ENCODE data around the gene KCNK3.
A peak's percentile ranks its signal among the peaks of the same experiment; 100 is the strongest.
"Not testable (repeated sequence)": the region's sequence is repeated elsewhere in the genome, so short reads cannot be mapped to it uniquely, and the experiment has no call there.

KCNK3 gene

DNA sequence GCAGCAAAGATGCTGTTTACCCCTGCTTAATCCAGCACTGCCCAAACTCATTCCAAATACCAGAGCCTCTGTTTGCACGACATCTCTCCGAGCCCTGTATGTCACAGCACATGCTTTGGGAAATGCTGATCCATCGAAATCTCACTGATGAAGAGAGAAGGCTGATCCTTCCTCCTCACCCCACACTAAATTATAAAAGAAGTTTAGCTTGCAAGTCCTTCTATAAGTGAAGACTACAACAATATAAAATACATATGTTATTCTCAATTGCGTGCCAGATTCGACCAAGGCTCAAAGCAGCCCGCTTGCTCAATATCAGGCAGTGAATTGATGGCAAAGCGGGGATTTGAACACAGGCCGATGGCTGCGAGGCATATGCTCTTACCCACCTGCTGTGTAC, 40.9 kb downstream of the KCNK3 start:
- DNase-seq = no peak

- DNase-seq = no peak
Observed at GRCh38 chr2:26735097-26735496, 42.6 kb downstream of the KCNK3 start.

DNA sequence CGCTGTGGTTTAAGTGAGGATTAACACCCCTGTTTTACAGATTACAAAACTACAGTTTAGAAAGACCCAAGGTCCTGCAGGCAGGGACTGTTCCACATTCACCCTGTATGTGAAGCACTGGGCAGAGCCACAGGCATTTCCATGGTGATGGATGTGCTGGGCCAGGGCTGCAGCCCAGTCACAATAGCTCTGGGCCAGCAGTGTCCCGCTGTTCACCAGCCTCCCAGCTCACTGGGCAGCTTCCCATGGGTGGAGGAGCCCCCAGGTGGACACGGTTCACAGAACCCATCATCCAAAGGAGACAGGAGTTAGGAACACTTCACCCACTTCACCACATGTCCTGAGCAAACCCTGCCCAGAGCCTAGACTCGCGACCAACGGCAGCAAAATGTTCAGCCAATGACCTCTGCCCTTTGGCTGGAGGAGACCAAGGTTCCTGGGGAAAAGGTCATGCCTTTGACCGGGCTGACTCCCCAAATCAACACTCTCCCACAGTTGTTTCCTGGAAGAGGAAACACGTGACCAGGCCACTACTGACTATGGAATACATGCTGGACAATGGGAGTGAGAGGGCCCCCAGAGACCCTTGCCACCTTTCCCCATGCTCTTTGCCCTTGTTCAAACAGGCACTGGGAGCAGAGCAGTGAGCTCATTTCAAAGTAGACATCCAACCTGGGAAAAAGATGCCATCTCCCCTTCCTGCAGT, 43.5 kb downstream of the KCNK3 start:
- no peak for DNase-seq

GRCh38 chr2:26737221-26737620, 44.7 kb downstream of the KCNK3 start:
- no peak for DNase-seq

DNA sequence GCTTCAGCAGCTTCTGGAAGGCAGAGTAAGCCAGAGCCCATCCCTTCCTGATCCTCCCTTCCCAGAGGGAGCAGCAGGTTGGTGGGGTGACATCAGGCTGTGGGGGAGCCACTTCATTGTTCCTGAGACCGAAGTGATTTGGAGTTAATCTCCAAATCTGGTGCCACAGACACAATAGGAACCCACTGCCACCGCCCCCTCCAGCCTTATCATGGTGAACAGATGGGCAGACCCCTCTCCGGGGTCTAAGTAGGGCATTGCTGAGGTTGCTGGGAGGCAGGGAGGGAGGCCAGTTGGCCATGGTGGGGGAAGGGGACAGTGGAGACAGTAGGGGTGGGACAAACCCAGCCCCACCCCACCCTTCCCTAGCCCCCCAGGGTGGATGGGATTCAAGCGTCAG, 46.0 kb downstream of the KCNK3 start:
- DNase-seq = no peak

DNA sequence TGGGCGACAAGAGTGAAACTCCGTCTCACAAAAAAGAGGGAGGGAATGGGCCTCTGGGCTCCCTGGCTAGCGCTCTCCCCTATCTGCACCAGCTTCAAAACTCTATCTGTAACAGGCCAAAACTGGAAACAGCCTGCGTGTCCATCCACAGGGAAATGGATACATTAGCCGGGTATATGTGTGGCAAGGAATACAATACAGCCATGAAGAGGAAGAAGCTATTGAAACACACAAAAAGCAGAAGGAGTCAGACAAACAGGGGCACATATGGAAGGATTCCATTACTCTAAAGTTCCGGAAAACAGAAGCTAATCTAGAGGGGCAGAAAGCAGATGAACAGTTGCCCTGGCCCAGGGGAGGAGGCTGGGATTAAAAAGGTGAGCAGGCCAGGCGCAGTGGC, 47.0 kb downstream of the KCNK3 start:
- DNase-seq = no peak

- DNase-seq = peak; percentile 41
Observed at GRCh38 chr2:26740346-26740745, 47.8 kb downstream of the KCNK3 start.

GRCh38 chr2:26740890-26741302, 48.4 kb downstream of the KCNK3 start:
- peak; percentile 94 for DNase-seq

- DNase-seq = no peak
Observed at GRCh38 chr2:26742048-26742770, 49.7 kb downstream of the KCNK3 start.

DNA sequence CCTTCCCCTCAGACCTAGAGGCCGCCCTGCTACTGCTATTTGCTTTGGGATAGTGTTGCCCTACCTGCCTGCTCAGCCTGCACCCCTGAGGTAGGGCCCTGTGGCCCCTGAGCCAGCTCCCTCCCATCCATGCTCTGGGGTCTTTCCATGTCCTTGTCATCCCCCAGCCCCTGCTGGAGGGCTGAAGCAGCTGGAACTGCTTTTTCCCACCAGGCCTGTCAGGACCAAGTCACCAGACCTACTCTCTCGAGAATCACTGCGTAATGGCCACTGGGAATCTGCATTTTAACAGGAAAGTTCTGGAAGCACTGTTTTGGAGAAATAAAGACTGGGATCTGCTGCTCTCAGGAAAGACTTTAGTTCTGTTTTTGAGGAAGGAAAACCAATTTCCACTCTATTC, 51.3 kb downstream of the KCNK3 start:
- DNase-seq = no peak

GRCh38 chr2:26744953-26745352, 52.4 kb downstream of the KCNK3 start:
- no peak for DNase-seq

DNA sequence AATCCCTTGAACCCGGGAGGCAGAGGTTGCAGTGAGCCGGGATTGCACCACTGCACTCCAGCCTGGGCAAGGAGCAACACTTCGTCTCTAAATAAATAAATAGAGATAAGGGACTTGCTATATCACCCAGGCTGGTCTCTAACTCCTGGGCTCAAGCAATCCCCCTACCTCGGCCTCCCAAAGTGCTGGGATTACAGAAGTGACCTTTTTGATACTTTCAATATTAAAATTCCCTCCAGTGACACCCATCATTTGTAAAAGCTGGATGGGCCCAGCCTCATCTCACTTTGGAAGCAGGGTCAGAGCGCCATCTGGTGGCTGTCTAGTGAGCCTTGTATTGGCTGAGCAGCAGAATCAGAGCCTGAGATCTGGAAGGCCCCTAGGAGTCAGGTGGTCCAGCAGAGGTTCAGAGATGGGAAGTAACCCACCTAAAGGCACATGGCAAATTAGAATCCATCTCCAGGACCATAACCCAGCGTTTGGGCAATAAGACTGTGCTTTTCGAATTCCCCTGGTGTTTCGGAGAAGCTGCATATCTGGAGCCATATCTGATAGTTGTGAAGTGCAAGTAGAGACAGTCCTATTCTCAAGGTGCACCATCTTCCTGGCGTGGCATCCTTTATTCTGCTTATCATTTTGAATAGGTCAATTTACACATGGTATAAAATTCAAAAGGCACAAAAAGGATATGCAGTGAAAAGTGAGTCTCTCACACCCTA, 53.2 kb downstream of the KCNK3 start:
- DNase-seq = peak; percentile 83

DNA sequence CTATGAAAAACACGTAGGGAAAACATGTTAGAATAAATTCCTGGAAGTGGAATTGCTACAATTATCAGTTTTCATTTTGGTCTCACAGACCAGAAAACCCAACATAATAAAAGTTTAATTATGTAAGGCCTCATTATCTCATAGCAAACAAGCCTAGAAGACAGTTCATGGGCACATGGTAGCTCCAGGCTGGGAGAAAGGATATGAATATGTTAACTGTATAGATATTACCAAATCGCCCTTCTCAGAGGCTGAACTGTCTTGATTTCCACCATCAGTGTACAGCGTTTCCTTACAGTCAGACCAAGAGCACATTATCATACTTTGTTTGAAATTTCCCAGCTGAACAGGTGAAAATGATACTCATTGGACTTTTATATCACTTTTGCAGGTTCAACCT, 54.4 kb downstream of the KCNK3 start:
- no peak for DNase-seq

- not testable (repeated sequence) for DNase-seq
Observed at GRCh38 chr2:26749787-26750420, 57.4 kb downstream of the KCNK3 start.

DNA sequence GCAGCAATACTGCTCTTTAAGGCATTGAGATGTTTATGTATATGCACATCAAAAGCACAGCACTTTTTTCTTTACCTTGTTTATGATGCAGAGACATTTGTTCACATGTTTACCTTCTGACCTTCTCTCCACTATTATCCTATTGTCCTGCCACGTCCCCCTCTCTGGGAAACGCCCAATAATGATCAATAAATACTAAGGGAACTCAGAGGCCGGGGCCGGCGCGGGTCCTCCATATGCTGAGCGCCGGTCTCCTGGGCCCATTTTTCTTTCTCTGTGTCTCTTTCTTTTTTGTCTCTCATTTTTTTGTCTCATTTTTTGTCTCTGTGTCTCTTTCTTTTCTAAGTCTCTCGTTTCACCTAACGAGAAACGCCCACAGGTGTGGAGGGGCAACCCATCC, 57.9 kb downstream of the KCNK3 start:
- not testable (repeated sequence) for DNase-seq

DNA sequence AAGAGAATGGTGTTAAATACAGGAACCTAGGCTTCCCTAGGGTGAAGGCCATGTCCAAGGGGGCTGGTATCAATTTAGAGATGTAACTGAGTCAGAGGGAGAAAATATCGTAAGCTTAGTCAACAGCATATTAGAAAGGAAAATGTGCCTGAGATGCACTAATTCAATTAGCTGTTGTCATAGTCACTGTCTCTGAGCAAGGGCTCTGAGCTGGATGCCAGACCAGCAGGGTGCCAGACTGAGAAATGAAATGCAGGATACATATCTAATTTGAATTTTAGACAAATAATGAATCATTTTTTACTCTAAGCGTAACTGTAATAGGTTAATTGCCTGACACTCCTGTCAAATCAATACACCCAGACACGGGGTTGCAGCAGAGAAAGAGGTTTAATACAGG, 60.1 kb downstream of the KCNK3 start:
- no peak for DNase-seq

- no peak for DNase-seq
Observed at GRCh38 chr2:26754539-26754938, 62.0 kb downstream of the KCNK3 start.

DNA sequence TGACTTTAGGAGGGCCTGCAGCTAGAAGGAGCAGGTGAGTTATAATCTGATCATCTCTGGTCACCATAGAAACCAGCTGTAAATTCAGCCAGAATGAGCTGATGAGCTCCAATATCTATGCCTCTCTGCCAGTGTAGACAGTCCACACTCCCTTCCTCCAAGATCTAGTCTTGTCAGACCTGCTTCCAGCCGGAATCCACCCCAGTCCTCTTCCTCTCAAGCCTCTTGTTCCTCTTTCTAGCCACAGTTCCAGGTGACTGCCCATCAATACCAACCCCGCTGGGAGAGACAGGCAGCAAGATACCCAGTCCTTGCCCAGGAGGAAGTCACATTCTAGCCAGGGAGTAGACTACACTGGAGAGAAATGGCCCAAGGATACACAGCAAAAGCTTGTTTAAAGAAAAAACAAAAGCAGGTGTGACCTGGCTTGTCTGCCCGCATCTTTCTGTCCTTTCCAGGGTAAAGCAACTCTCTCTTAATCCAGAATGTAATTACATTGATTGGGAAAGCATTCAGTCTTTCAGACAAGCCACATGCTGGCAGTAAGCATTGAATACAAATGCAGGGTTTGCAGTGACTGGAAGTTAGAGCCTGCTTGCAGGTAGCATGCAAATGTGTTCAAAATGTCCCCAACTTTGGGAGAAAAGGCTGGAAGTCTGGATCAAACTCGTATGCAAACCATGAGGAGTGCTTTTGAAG, 62.6 kb downstream of the KCNK3 start:
- no peak for DNase-seq

- DNase-seq = no peak
Observed at GRCh38 chr2:26756337-26756736, 63.8 kb downstream of the KCNK3 start.

DNA sequence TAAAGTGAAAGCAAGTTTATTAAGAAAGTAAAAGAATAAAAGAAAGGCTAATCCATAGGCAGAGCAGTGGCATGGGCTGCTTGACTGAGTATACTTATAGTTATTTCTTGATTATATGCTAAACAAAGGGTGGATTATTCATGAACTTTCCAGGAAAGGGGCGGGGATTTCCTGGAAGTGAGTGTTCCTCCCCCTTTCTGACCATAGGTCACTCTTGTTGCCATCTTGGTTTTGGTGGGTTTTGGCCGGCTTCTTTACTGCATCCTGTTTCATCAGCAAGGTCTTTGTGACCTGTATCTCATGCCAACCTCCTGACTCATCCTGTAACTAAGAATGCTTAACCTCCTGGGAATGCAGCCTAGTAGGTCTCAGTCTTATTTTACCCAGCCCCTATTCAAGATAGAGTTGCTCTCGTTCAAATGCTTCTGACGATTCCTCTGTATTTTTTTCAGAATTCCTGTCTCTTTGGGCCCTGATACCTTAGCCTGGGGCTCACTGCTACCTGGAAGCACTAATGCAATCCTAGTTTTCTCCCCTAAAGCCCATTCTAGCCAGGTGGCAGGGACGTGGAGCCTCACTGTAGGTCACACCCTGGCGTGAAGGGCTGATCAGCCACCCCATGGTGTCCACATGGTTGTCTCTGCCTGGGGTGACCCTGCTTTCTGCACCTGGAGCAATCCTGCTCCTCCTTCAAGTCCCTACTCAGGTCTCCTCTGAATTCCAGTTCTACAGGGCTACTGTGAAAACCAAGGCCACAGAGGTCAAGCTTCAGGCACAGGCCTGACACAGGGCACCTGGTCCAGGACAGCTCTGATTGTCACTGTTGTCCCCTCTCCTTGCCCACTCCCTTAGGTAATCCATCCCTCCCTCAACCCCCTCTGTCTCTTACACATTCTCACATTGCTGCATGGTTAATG, 65.6 kb downstream of the KCNK3 start:
- no peak for DNase-seq

GRCh38 chr2:26758790-26759321, 66.3 kb downstream of the KCNK3 start:
- no peak for DNase-seq

Data from NCI-H2171 treated with DMSO at 0.1 percent for 48 hours (cell line).